HG03097 (cell line): ENCODE data around the gene SHOC2.

Source experiments
- ATAC-seq: cut with Tn5 transposase; IDR thresholded peaks from one replicate; pipeline ENCODE4 v1.9.1; 2021; ENCODE audit not compliant: unreplicated experiment, low FRiP score

Gene SHOC2

GRCh38 chr10:110978204-110978603 lies 58.8 kb downstream of the SHOC2 start:
- ATAC-seq = no peak

GRCh38 chr10:110979611-110980010 lies 60.2 kb downstream of the SHOC2 start:
- ATAC-seq = no peak

- ATAC-seq = no peak
These were observed 61.4 kb downstream of the SHOC2 start for GRCh38 chr10:110980807-110981206.

GRCh38 chr10:110983466-110983865 lies 64.1 kb downstream of the SHOC2 start:
- ATAC-seq = no peak

- no peak for ATAC-seq
These were observed 66.3 kb downstream of the SHOC2 start for GRCh38 chr10:110985497-110986275.

- ATAC-seq = no peak
These were observed 69.6 kb downstream of the SHOC2 start for GRCh38 chr10:110989016-110989415.

GRCh38 chr10:110992006-110992800 lies 72.8 kb downstream of the SHOC2 start:
- no peak for ATAC-seq

GRCh38 chr10:110993024-110993693 lies 73.8 kb downstream of the SHOC2 start:
- peak; percentile 73 for ATAC-seq

- no peak for ATAC-seq
These were observed 75.1 kb downstream of the SHOC2 start for GRCh38 chr10:110994406-110995086.

GRCh38 chr10:110995301-110995700 lies 75.9 kb downstream of the SHOC2 start:
- no peak for ATAC-seq

GRCh38 chr10:110996256-110996655 lies 76.9 kb downstream of the SHOC2 start:
- no peak for ATAC-seq

GRCh38 chr10:111004016-111004415 lies 84.6 kb downstream of the SHOC2 start:
- ATAC-seq = no peak

GRCh38 chr10:111007486-111007885 lies 88.1 kb downstream of the SHOC2 start:
- no peak for ATAC-seq

GRCh38 chr10:111015181-111015580 lies 95.8 kb downstream of the SHOC2 start:
- no peak for ATAC-seq

GRCh38 chr10:111017098-111017497 lies 97.7 kb downstream of the SHOC2 start:
- ATAC-seq = no peak

GRCh38 chr10:111018021-111018420 lies 98.6 kb downstream of the SHOC2 start:
- no peak for ATAC-seq

- no peak for ATAC-seq
These were observed 103.7 kb downstream of the SHOC2 start for GRCh38 chr10:111023060-111023459.

GRCh38 chr10:111030042-111030750 lies 110.8 kb downstream of the SHOC2 start:
- peak; percentile 65 for ATAC-seq

- ATAC-seq = no peak
These were observed 115.3 kb downstream of the SHOC2 start for GRCh38 chr10:111034598-111035310.
